CD8-positive, alpha-beta memory T cell (primary cell): ENCODE measurements around the gene NEURL1B. TPM values are rescaled to one million over a fixed set of nuclear protein-coding genes. Genes with fewer than 3 reads are reported as not detected.

Experiments used
- CTCF ChIA-PET: fragments of 350-600 bp; sonication (Branson Sonifier 250); formaldehyde crosslinking; loops from one replicate; lab custom pipeline; 2021; ENCODE audit warnings: antibody characterized with exemption; lab: Charles Lee
- POLR2A ChIA-PET: fragments of 350-600 bp; sonication (Branson Sonifier 250); formaldehyde crosslinking; loops from one replicate; lab custom pipeline; 2021; ENCODE audit warnings: antibody characterized with exemption; lab: Charles Lee
- DNase-seq, 5 donors: peaks; one replicate each; pipeline versions ENCODE4 v3.0.0 to v3.0.0-alpha.2; 2020 to 2022; ENCODE audit warnings: mixed read lengths in 1 of 5
- H3K27ac ChIP-seq: one replicate; pipeline ENCODE4 v1.7.0; 2013; ENCODE audit warnings: low read depth, mild to moderate bottlenecking, low read length, moderate library complexity
- H3K27me3 ChIP-seq: 2 replicates; pipeline ENCODE4 v1.7.0; 2013; ENCODE audit warnings: low read length, mild to moderate bottlenecking; ENCODE audit not compliant: insufficient read depth, poor library complexity, severe bottlenecking
- H3K36me3 ChIP-seq: 2 replicates; pipeline ENCODE4 v1.7.0; 2013; ENCODE audit warnings: mild to moderate bottlenecking, low read length, moderate library complexity; ENCODE audit not compliant: insufficient read depth
- H3K4me1 ChIP-seq: 2 replicates; pipeline ENCODE4 v1.7.0; 2013; ENCODE audit warnings: mild to moderate bottlenecking, low read length, moderate library complexity; ENCODE audit not compliant: insufficient read depth
- H3K4me3 ChIP-seq: 2 replicates; pipeline ENCODE4 v1.7.0; 2013; ENCODE audit warnings: mild to moderate bottlenecking, low read length
- H3K9me3 ChIP-seq: 2 replicates; pipeline ENCODE4 v1.7.0; 2013; ENCODE audit warnings: mild to moderate bottlenecking, low read length
- H3K27ac Mint-ChIP-seq, 8 donors: one replicate each; pipeline ENCODE4 v1.8.0; 2020 to 2021; ENCODE audit warnings: mixed read lengths in 8 of 8, mild to moderate bottlenecking in 6 of 8, inconsistent platforms in 3 of 8, moderate library complexity in 3 of 8
- H3K27me3 Mint-ChIP-seq, 2 donors: one replicate each; pipeline ENCODE4 v1.8.0; 2020 to 2021; ENCODE audit warnings: mixed read lengths in 2 of 2, mild to moderate bottlenecking in 1 of 2, moderate library complexity in 1 of 2
- H3K36me3 Mint-ChIP-seq, 3 donors: one replicate each; pipeline ENCODE4 v1.8.0; 2020 to 2021; ENCODE audit warnings: mixed read lengths in 3 of 3, inconsistent platforms in 1 of 3, mild to moderate bottlenecking in 1 of 3
- H3K4me1 Mint-ChIP-seq, 3 donors: one replicate each; pipeline ENCODE4 v1.8.0; 2020 to 2021; ENCODE audit warnings: mixed read lengths in 3 of 3, inconsistent platforms in 1 of 3, mild to moderate bottlenecking in 1 of 3
- H3K4me3 Mint-ChIP-seq, 7 donors: one replicate each; pipeline ENCODE4 v1.8.0; 2020 to 2021; ENCODE audit warnings: mixed read lengths in 7 of 7, mild to moderate bottlenecking in 6 of 7, moderate library complexity in 4 of 7, inconsistent platforms in 2 of 7
- H3K9me3 Mint-ChIP-seq, 5 donors: one replicate each; pipeline ENCODE4 v1.8.0; 2020 to 2022; ENCODE audit warnings: mixed read lengths in 5 of 5, mild to moderate bottlenecking in 3 of 5, moderate library complexity in 2 of 5, inconsistent platforms in 1 of 5
- polyA plus RNA-seq: library from polyadenylated mRNA; unstranded; fragments of 300-500 nt; fragmentation: Illumina TruSeq; gene quantifications from one replicate; pipeline ENCODE4 v1.2.3, GENCODE V29; 2021
- total RNA-seq, 2 experiments: library from RNA; stranded (reverse); gene quantifications; one replicate each; pipeline ENCODE4 v1.2.3, GENCODE V29; 2021

The NEURL1B gene
- total and polyA plus RNA-seq, 3 experiments from 2014 or later = 0.04 to 0.13 TPM; not detected in 1

DNA sequence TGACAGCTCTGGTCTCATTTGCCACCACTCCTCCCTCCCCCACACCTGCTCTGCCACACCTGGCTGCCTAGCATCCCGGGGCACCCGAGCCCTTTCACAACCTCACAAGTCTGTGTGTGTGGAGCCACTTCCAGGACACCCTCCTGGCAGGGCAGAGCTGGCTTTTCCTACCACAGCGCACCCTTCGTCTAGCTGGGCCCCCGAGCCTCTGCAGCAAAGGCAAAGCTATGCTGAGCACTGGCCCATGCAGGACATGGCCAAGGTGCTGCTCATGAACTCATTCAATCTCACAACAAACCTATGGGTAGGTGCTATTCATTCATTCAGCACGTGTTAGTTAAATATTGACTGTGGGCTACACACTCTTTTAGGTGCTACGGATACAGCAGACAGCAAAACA lies 86.5 kb downstream of the NEURL1B start:
- Histone ChIP-seq H3K36me3 (no peaks in the 10 kb centered on the region), H3K9me3 (no peaks in the 10 kb centered on the region), H3K4me1 (peaks cover 5% of the 10 kb centered on the region), H3K27ac (no peak overlapping the region), H3K27me3 (no peaks in the 10 kb centered on the region), H3K4me3 (no peak overlapping the region)
- H3K9me3 Mint-ChIP-seq = no peaks in the 10 kb centered on the region
- no peaks in the 10 kb centered on the region for H3K36me3 Mint-ChIP-seq
- peaks cover 0 to 1% of the 10 kb centered on the region in 2 donors for H3K27me3 Mint-ChIP-seq
- POLR2A ChIA-PET = no interaction called here
- no peak overlapping the region for H3K4me3 Mint-ChIP-seq
- CTCF ChIA-PET = interaction anchor here (1.4 kb wide), 1 partner anchor 11 kb away, joined by 3 read pairs; no protein-coding TSS in a partner anchor
- no peak for DNase-seq
- H3K27ac Mint-ChIP-seq = peak overlapping the region in 1 of 8 donors; percentile 36
- H3K4me1 Mint-ChIP-seq = peaks cover 5 to 7% (median 5%) of the 10 kb centered on the region in 3 donors

DNA sequence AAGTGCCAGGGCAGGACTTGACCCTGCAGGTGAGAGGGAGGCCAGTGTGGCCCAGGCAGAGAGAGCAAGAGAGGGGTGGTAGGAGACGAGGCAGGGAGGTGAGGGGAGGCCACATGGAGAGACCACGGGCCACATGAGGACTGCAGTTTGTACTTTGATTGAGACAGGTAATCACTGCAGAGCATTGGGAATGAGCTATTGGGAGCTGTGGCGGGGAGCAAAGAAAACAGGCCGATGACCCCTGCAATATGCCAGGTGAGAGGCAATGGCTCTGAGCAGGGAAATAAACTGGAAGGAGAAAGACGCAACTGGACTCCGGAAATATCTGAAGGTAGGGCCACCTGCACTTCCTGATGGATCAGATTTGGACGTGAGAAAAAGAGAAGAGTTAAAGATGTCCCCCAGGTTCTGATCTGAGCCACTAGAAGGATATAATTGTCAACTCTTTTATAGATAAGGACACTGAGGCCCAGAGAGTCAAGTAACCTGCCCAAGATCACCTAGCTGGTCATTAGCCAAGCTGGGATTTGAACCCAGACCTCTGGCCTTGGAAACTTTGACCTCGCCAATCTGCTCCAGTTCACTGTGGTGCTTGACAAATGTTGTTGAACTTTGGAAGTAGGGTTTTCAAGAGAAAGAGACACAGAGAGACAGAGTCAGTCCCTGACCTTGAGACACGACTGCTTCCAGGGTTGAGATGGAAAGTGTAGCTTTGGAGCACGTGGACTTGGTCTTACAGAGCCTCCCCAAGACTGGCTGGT lies 87.6 kb downstream of the NEURL1B start:
- H3K9me3 ChIP-seq = no peaks in the 10 kb centered on the region
- H3K27ac Mint-ChIP-seq = peak overlapping the region in 1 of 8 donors; percentile 57
- H3K9me3 Mint-ChIP-seq = no peaks in the 10 kb centered on the region
- H3K4me3 Mint-ChIP-seq = no peak overlapping the region
- ChIA-PET CTCF (interaction anchor here (0.7 to 1.4 kb wide), 2 partner anchors 12 to 44 kb away, joined by 3 read pairs; no protein-coding TSS in a partner anchor), POLR2A (interaction anchor here (1.0 kb wide), 1 partner anchor 36 kb away, joined by 3 read pairs; no protein-coding TSS in a partner anchor)
- H3K27me3 ChIP-seq = no peaks in the 10 kb centered on the region
- peaks cover 0 to 2% (median 0%) of the 10 kb centered on the region in 3 donors for H3K4me1 Mint-ChIP-seq
- peaks cover 0 to 1% of the 10 kb centered on the region in 2 donors for H3K27me3 Mint-ChIP-seq
- H3K4me3 ChIP-seq = no peak overlapping the region
- no peak for DNase-seq
- no peaks in the 10 kb centered on the region for H3K4me1 ChIP-seq
- H3K36me3 ChIP-seq = no peaks in the 10 kb centered on the region
- H3K27ac ChIP-seq = no peak overlapping the region
- no peaks in the 10 kb centered on the region for H3K36me3 Mint-ChIP-seq

DNA sequence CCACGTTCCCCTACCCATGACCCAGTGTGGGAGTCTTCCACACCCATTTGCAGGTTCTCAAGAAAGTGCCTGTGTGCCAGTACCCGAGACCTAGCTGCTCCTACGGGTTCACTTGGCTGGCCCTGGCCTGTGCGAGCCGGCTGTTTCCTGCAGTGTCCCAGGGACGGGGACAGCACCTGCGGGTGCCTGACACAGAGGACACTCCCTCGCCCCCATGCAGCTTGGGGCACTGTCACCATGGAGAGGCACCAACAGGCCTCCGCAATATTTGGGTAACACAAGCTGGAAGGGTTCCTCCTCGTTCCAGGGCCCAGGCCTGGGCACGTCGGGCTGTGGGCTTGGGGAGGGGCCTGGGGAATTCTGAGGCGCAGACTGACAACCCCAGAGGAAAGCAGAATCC lies 88.5 kb downstream of the NEURL1B start:
- no peaks in the 10 kb centered on the region for H3K36me3 ChIP-seq
- no peaks in the 10 kb centered on the region for H3K9me3 Mint-ChIP-seq
- H3K9me3 ChIP-seq = no peaks in the 10 kb centered on the region
- no peaks in the 10 kb centered on the region for H3K27me3 ChIP-seq
- H3K36me3 Mint-ChIP-seq = no peaks in the 10 kb centered on the region
- DNase-seq = no peak
- CTCF ChIA-PET = no interaction called here
- H3K27me3 Mint-ChIP-seq = peaks cover 0 to 1% of the 10 kb centered on the region in 2 donors
- no peaks in the 10 kb centered on the region for H3K4me1 ChIP-seq
- H3K4me1 Mint-ChIP-seq = peaks cover 0 to 3% (median 0%) of the 10 kb centered on the region in 3 donors
- H3K4me3 ChIP-seq = no peak overlapping the region
- no peak overlapping the region for H3K27ac ChIP-seq
- no peak overlapping the region for H3K4me3 Mint-ChIP-seq
- no peak overlapping the region for H3K27ac Mint-ChIP-seq
- POLR2A ChIA-PET = interaction anchor here (1.0 kb wide), 1 partner anchor 35 kb away, joined by 3 read pairs; no protein-coding TSS in a partner anchor

DNA sequence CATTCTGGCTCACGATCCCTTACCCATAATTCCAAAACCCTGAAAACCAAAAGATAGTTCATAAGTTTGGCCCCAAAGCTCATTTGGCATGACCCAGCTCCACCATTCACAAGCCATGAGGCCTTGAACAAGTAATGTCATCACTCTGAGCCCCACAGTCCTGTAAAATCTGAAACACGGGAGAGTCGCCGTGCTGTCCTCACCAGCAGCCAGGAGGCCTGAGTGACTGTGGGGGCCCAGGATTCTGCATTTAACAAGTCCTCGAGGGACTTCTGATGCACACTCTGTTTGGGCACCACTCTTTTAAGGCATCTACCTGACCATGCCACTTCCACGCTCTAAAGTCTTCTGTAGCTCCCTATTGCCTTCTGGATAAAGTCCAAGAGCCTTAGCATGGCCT lies 89.2 kb downstream of the NEURL1B start:
- no peaks in the 10 kb centered on the region for H3K36me3 ChIP-seq
- Mint-ChIP-seq H3K9me3 (no peaks in the 10 kb centered on the region), H3K36me3 (no peaks in the 10 kb centered on the region), H3K4me1 (peaks cover 0 to 5% (median 0%) of the 10 kb centered on the region in 3 donors), H3K27me3 (peaks cover 0 to 1% of the 10 kb centered on the region in 2 donors), H3K27ac (peak overlapping the region in 1 of 8 donors; percentile 9), H3K4me3 (no peak overlapping the region)
- H3K9me3 ChIP-seq = no peaks in the 10 kb centered on the region
- H3K4me3 ChIP-seq = no peak overlapping the region
- DNase-seq = no peak
- H3K4me1 ChIP-seq = no peaks in the 10 kb centered on the region
- POLR2A ChIA-PET = no interaction called here
- H3K27ac ChIP-seq = no peak overlapping the region
- CTCF ChIA-PET = no interaction called here
- no peaks in the 10 kb centered on the region for H3K27me3 ChIP-seq

DNA sequence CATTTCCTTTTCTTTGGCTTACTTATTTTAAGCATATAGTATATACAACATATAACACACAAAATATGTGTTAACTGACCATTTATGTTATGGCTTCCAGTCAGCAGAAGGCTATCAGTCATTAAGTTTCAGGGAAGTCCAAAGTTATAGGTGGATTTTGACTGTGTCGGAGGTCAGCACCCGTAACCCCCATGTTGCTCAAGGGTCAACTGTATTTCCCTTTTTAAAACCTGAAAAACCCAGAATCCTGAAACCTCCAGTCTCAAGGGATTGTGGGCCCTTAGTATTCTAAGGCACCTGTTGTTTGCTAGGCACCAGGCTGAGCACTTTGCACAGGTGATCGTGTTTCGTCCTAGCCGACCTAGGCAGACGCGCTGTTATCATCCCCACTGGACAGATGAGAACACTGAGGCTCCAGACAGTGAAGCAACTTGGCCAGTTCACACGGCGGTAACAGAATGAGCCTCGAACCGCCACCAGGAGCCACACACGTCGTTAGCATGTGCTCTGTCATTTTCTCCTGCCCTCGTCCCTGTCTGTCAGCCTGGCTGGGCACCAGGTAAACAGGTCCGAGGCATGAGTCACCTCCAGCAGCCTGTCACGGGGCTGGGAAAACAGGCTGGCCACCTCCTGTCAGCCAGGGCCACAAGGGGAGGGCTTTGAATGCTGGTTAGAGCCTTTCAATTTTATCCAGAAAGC lies 90.1 kb downstream of the NEURL1B start:
- Histone ChIP-seq H3K4me1 (no peaks in the 10 kb centered on the region), H3K36me3 (no peaks in the 10 kb centered on the region), H3K27me3 (no peaks in the 10 kb centered on the region), H3K4me3 (no peak overlapping the region), H3K9me3 (no peaks in the 10 kb centered on the region), H3K27ac (no peak overlapping the region)
- Mint-ChIP-seq H3K4me1 (peaks cover 0 to 5% (median 0%) of the 10 kb centered on the region in 3 donors), H3K4me3 (no peak overlapping the region), H3K27me3 (peaks cover 0 to 1% of the 10 kb centered on the region in 2 donors), H3K36me3 (no peaks in the 10 kb centered on the region), H3K27ac (peak overlapping the region in 4 of 8 donors; percentile 47 to 67 (median 52)), H3K9me3 (no peaks in the 10 kb centered on the region)
- POLR2A ChIA-PET = no interaction called here
- DNase-seq = no peak
- CTCF ChIA-PET = no interaction called here

DNA sequence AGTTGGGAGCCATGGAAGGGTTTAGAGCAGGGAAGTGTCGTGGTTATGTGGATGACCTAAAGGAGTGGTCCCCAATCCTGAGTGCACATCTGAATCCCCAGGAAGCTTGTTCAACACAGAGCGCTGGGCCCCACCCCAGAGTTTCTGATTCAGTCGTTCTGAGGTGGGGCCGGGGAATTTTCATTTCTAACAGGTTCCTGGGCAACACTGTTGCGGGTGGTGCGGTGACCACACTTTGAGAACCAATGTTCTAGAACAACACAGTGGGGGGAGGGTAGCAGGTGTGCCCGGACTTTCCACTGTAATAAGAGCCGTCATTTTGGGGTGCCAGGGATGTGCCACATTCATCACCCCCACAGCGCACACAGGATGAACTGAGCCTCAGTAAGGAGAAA lies 90.6 kb downstream of the NEURL1B start:
- H3K4me3 Mint-ChIP-seq = no peak overlapping the region
- Histone ChIP-seq H3K27me3 (no peaks in the 10 kb centered on the region), H3K4me3 (no peak overlapping the region), H3K4me1 (no peaks in the 10 kb centered on the region), H3K36me3 (no peaks in the 10 kb centered on the region), H3K27ac (no peak overlapping the region), H3K9me3 (no peaks in the 10 kb centered on the region)
- peaks cover 0 to under 1% of the 10 kb centered on the region in 2 donors for H3K27me3 Mint-ChIP-seq
- no peaks in the 10 kb centered on the region for H3K9me3 Mint-ChIP-seq
- CTCF ChIA-PET = no interaction called here
- peaks cover 0 to 5% (median 0%) of the 10 kb centered on the region in 3 donors for H3K4me1 Mint-ChIP-seq
- H3K36me3 Mint-ChIP-seq = no peaks in the 10 kb centered on the region
- peak overlapping the region in 4 of 8 donors; percentile 39 to 67 (median 52) for H3K27ac Mint-ChIP-seq
- DNase-seq = no peak
- POLR2A ChIA-PET = no interaction called here

DNA sequence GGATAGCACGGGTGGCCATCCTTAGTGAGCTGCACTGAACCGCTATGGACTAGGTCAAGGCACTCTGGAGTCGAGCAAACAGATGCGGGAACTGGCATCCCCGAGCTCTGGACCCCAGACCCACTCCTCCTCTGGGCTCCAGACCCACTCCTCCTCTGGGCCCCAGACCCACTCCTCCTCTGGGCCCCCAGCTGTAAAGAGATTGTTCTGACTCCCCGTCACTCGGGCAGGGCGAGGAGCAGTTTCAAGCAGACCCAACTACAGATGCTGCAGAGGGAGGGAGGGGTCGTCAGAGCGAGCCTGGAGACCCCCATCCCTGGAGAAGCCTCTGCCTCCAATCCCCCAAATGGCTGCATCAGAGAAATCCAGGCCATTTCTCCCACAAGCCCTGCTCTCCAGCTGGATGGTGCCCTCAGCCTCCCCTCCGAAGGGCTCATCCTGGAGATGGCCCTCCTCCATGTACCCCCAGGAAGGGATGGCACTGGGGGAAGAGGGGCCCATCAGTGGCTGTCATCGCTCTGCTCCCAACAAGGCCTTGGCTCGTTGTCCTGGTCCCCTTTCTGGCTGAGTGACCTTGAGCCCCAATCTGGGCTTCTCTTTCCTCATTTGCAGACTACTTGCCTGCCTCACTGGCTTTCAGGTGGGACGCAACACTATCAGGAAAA lies 91.3 kb downstream of the NEURL1B start:
- H3K27ac Mint-ChIP-seq = peak overlapping the region in 3 of 8 donors; percentile 25 to 51 (median 35)
- no peak for DNase-seq
- peaks cover 0 to 5% (median 0%) of the 10 kb centered on the region in 3 donors for H3K4me1 Mint-ChIP-seq
- POLR2A ChIA-PET = no interaction called here
- H3K4me1 ChIP-seq = no peaks in the 10 kb centered on the region
- no peak overlapping the region for H3K27ac ChIP-seq
- H3K9me3 ChIP-seq = no peaks in the 10 kb centered on the region
- H3K9me3 Mint-ChIP-seq = no peaks in the 10 kb centered on the region
- no peaks in the 10 kb centered on the region for H3K36me3 Mint-ChIP-seq
- no peak overlapping the region for H3K4me3 Mint-ChIP-seq
- H3K36me3 ChIP-seq = no peaks in the 10 kb centered on the region
- no peaks in the 10 kb centered on the region for H3K27me3 Mint-ChIP-seq
- CTCF ChIA-PET = interaction anchor here (1.7 to 2.5 kb wide), 3 partner anchors 18 to 200 kb away, joined by 5 to 11 read pairs (median 8); no protein-coding TSS in a partner anchor
- no peaks in the 10 kb centered on the region for H3K27me3 ChIP-seq
- H3K4me3 ChIP-seq = no peak overlapping the region
